SK-MEL-5 (cell line): ENCODE data around the gene TFAP2C. TPM values are rescaled to one million over a fixed set of nuclear protein-coding genes. Genes with fewer than 3 reads are reported as not detected.

ENCODE experiments used
- DNase-seq: peaks from one replicate; pipeline ENCODE4 v3.0.0-alpha.2; 2016; ENCODE audit warnings: low read depth, low spot score
- in situ Hi-C: cut with HindIII; loops from 2 replicates; pipeline ENCODE4 v1.10.0; 2016; ENCODE audit warnings: low sequenced_read_pairs, high pct_unique_total_duplicates, low pct_unique_long_range_greater_than_20kb
- small RNA-seq, 2 experiments: library from RNA; depleted of rRNA; stranded (forward); fragments of <200 nt; gene quantifications; one replicate each; pipeline ENCODE3, GENCODE V24; 2014
- total RNA-seq: library from RNA; depleted of rRNA; stranded (reverse); fragments of >200 nt; shearing (Covaris generic); gene quantifications from 2 replicates; pipeline ENCODE4 v1.2.3, GENCODE V29; 2014; rRNA removed

Gene TFAP2C
- total RNA-seq, 1 experiment from 2014 or later = 2.0 TPM

DNA sequence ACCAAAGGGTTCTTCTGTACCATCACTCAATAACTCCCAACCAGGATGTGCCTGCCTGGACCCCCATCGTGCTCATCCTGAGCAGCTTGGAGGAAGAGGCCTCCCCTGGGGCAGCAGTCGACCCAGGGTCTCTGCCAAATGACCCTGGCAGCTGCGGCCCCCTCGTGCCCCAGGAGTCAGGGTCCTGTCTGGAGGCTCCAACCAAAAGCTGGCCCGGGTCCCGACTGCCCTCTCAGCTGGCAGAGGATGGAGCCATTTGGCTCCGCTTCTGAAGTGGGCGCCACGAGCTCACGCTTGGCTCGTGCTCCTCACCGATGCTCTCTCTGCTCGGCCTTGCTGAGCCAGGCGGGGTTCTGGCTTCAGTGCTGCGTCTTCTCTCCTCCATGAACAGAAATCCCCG lies 56.8 kb downstream of the TFAP2C start:
- no peak for DNase-seq
- in situ Hi-C loops = no loop called here

DNA sequence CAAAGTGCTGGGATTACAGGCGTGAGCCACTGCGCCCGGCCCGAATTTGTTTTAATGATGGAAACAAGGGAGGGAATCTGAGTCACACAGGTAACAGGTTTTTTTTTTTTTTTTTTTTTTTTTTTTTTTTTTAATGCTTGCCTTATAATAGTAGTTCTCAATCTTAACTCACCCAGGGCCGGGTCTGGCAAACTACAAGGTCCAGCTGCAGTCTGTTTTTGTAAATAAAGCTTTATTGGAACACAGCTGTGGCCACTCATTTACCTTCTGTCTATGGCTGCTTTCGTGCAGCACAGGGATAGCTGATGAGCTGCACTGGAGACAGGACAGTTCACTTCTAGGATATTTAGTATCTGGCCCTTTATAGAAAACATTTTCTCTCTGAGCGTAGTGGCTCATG lies 58.0 kb downstream of the TFAP2C start:
- no peak for DNase-seq
- in situ Hi-C loops = no loop called here

DNA sequence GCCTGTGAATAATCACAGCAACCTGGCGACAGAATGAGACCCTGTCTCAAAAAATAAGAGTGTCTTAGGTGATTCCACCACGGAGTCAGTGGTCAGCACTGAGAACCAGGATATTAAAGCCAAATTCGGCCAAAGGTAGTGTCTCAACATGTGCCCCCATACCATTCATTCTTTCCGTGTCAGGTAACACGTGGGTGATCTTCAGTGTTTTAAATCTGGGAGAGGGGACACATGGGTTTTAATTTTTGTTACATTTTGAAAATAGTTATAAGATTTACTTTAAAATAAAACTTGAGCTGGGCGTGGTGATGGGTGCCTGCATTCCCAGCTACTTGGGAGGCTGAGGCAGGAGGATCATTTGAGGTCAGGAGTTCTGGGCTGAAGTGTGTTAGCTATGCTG lies 59.0 kb downstream of the TFAP2C start:
- DNase-seq = no peak
- in situ Hi-C loops = no loop called here

Small RNA genes lying within 50 kb of the gene (small RNA-seq; reads per million reads assigned to genes)
- 0 reads per million in 2 experiments for gene RN7SL170P
- gene RNU6-1146P = 0 reads per million in 2 experiments

Other genes starting within 250 kb of the TFAP2C start
- 65.1 and 68.5 TPM in 2 replicates for gene AURKA, start 237.1 kb upstream of the TFAP2C start, total RNA-seq
- 77.4 and 79.6 TPM in 2 replicates for gene CSTF1, start 236.7 kb upstream of the TFAP2C start, total RNA-seq
- gene CASS4, start 217.0 kb upstream of the TFAP2C start, total RNA-seq = not detected in 2 replicates
- gene RTF2, start 160.7 kb upstream of the TFAP2C start, total RNA-seq = 118 and 130 TPM in 2 replicates
- not detected in 2 replicates for gene FAM209A, start 104.6 kb upstream of the TFAP2C start, total RNA-seq
- not detected in 2 replicates for gene FAM209B, start 96.1 kb upstream of the TFAP2C start, total RNA-seq